GM23338 (cell line): ENCODE results near the gene RBL1. TPM values are rescaled to one million over a fixed set of nuclear protein-coding genes. Genes with fewer than 3 reads are reported as not detected.

Experiments
- ATAC-seq: fragments of 200-7000 bp; cut with Tn5 transposase; 3 replicates; pipeline ENCODE4 v1.9.1; 2020
- DNase-seq: peaks from one replicate; pipeline ENCODE4 v3.0.0-alpha.2; 2015; ENCODE audit warnings: low spot score
- H2AFZ ChIP-seq: fragments of 200-600 bp; sonication (generic); 2 replicates; pipeline ENCODE4 v1.8.0; 2016; ENCODE audit warnings: antibody characterized with exemption, mild to moderate bottlenecking, moderate library complexity
- H3F3A ChIP-seq: fragments of 200-600 bp; sonication (generic); replicated peaks from 2 replicates; pipeline ENCODE4 v1.8.0; 2017; ENCODE audit warnings: antibody characterized with exemption, mixed run types, low read depth
- H3K27ac ChIP-seq: fragments of 200-600 bp; sonication (generic); 2 replicates; pipeline ENCODE4 v1.6.1; 2016; ENCODE audit warnings: low read depth
- H3K27me3 ChIP-seq: fragments of 200-600 bp; sonication (generic); 2 replicates; pipeline ENCODE4 v1.8.0; 2016; ENCODE audit warnings: mild to moderate bottlenecking, mixed run types, moderate library complexity; ENCODE audit not compliant: insufficient read depth
- H3K36me3 ChIP-seq: fragments of 200-600 bp; sonication (generic); 2 replicates; pipeline ENCODE4 v1.8.0; 2016; ENCODE audit warnings: mild to moderate bottlenecking; ENCODE audit not compliant: insufficient read depth
- H3K4me1 ChIP-seq: fragments of 200-600 bp; sonication (generic); 2 replicates; pipeline ENCODE4 v1.8.0; 2016; ENCODE audit warnings: mild to moderate bottlenecking, moderate library complexity; ENCODE audit not compliant: insufficient read depth
- H3K4me2 ChIP-seq: fragments of 200-600 bp; sonication (generic); 2 replicates; pipeline ENCODE4 v1.7.1; 2017; ENCODE audit warnings: mixed run types
- H3K4me3 ChIP-seq: fragments of 200-600 bp; sonication (generic); 2 replicates; pipeline ENCODE4 v1.6.1; 2016; ENCODE audit warnings: mixed run types
- H3K79me2 ChIP-seq: fragments of 200-600 bp; sonication (generic); replicated peaks from 2 replicates; pipeline ENCODE4 v1.8.0; 2017; ENCODE audit warnings: mild to moderate bottlenecking; ENCODE audit not compliant: insufficient read depth
- H3K9me2 ChIP-seq: fragments of 200-600 bp; sonication (generic); 2 replicates; pipeline ENCODE4 v1.8.0; 2017; ENCODE audit not compliant: insufficient read depth
- H4K20me1 ChIP-seq: fragments of 200-600 bp; sonication (generic); replicated peaks from 2 replicates; pipeline ENCODE4 v1.8.0; 2017; ENCODE audit warnings: mild to moderate bottlenecking; ENCODE audit not compliant: insufficient read depth
- H3K27ac Mint-ChIP-seq: 2 replicates; pipeline ENCODE4 v1.8.0; 2020; ENCODE audit warnings: inconsistent platforms, mild to moderate bottlenecking, moderate library complexity, mixed read lengths
- H3K27me3 Mint-ChIP-seq: 3 replicates; pipeline ENCODE4 v1.8.0; 2022; ENCODE audit warnings: low read depth, mild to moderate bottlenecking, moderate library complexity, mixed read lengths, inconsistent platforms; ENCODE audit not compliant: insufficient read depth, poor library complexity
- H3K36me3 Mint-ChIP-seq: 3 replicates; pipeline ENCODE4 v1.8.0; 2021; ENCODE audit warnings: low read depth, mild to moderate bottlenecking, inconsistent platforms, moderate library complexity, mixed read lengths
- H3K4me1 Mint-ChIP-seq: 3 replicates; pipeline ENCODE4 v1.8.0; 2020; ENCODE audit warnings: mild to moderate bottlenecking, inconsistent platforms, mixed read lengths
- H3K4me3 Mint-ChIP-seq: 3 replicates; pipeline ENCODE4 v1.8.0; 2021; ENCODE audit warnings: moderate library complexity, mild to moderate bottlenecking, inconsistent platforms, mixed read lengths
- H3K9me3 Mint-ChIP-seq: 3 replicates; pipeline ENCODE4 v1.8.0; 2020; ENCODE audit warnings: moderate library complexity, mild to moderate bottlenecking, inconsistent platforms, mixed read lengths
- CREB1 ChIP-seq: fragments of 250-450 bp; sonication (Bioruptor Pico); IDR thresholded peaks from 2 replicates; pipeline ENCODE4 v1.5.0; 2020; ENCODE audit warnings: low read depth, mild to moderate bottlenecking, moderate library complexity
- EZH2 ChIP-seq: fragments of 200-600 bp; sonication (generic); IDR thresholded peaks from one replicate; pipeline ENCODE4 v1.8.0; 2017; ENCODE audit warnings: antibody characterized with exemption, mild to moderate bottlenecking, low read depth; ENCODE audit not compliant: unreplicated experiment
- NANOG ChIP-seq: IDR thresholded peaks from 2 replicates; pipeline ENCODE4 v1.6.1; 2016; ENCODE audit warnings: antibody characterized with exemption, borderline replicate concordance
- polyA plus RNA-seq: library from polyadenylated mRNA; unstranded; fragments of >200 nt; fragmentation: Nextera tagmentation; extraction: Ambion mirVana; gene quantifications from 2 replicates; pipeline ENCODE4 v1.2.1, GENCODE V29; 2016
- total RNA-seq: library from RNA; depleted of rRNA; stranded (reverse); fragments of >200 nt; shearing (Covaris generic); gene quantifications from 2 replicates; pipeline ENCODE4 v1.2.3, GENCODE V29; 2014
- TF ChIP-seq, protein P1 (sequence below): fragments of 250-450 bp; sonication (Bioruptor Pico); IDR thresholded peaks from 2 replicates; pipeline ENCODE4 v1.5.0; 2020; ENCODE audit warnings: mild to moderate bottlenecking, moderate library complexity
- TF ChIP-seq, protein P2 (sequence below), 2 experiments: fragments of 200-600 bp in 1 of 2; sonication (generic) in 1 of 2; conservative IDR thresholded peaks; 2 replicates each; pipeline versions ENCODE4 v1.5.1 to v1.6.1; 2016 to 2017; ENCODE audit warnings: antibody characterized with exemption in 2 of 2, low read depth in 2 of 2, mild to moderate bottlenecking in 2 of 2, moderate library complexity in 1 of 2
- TF ChIP-seq, protein P3 (sequence below): IDR thresholded peaks from one replicate; pipeline ENCODE4 v1.6.1; 2018; ENCODE audit warnings: antibody characterized with exemption; ENCODE audit not compliant: unreplicated experiment
- TF ChIP-seq, protein P4 (sequence below): IDR thresholded peaks from 2 replicates; pipeline ENCODE4 v1.6.1; 2016; ENCODE audit warnings: antibody characterized with exemption

RBL1 gene
- total and polyA plus RNA-seq, 2 experiments from 2014 or later, result 6.4 to 12.6 TPM

DNA sequence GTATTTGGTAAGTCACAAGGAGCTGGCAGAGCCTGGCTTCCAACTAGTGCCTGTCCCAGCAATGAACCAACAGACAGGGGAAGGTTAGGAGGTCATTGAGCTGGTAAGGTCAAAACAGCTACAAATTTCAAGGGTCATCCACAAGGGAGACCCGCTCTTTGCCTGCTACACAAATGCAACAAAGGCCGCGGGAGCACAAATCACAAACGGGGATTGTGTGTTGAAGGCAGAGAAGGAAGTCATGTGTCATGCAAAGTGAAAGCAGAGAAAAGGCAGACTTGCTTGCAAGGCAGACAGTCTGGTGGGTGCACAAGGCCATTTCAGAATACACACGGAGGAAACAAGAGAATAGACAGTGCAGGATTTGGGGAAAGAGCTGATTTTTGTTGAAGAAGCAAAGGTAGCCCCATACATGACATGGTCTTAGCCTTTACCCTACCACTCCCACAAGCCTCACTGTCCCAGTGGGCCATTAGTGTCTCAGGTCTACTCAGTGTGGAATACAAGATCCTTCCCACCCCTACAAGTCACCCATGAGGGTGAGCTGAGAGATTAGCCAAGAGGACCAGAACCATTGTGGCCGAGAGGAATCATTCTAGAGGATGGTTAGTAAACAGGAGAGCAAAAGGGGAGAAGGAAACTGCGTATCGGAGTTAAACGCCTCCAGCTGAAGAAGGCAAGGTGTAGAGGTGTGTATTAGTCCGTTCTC lies 126.2 kb downstream of the RBL1 start:
- Histone ChIP-seq H3K27ac (no peak overlapping the region), H3K4me2 (no peak overlapping the region), H3K9me2 (no peaks in the 10 kb centered on the region), H3K27me3 (no peaks in the 10 kb centered on the region), H3K4me3 (no peak overlapping the region), H3F3A (no peaks in the 10 kb centered on the region), H3K4me1 (0 out of 2 replicates have a peak, but pooled peaks cover 4% of the 10 kb centered on the region), H3K79me2 (no peaks in the 10 kb centered on the region), H2AFZ (peak overlapping the region; percentile 90), H4K20me1 (no peaks in the 10 kb centered on the region), H3K36me3 (no peaks in the 10 kb centered on the region)
- ATAC-seq, result no peak
- Mint-ChIP-seq H3K4me3 (no peak overlapping the region), H3K36me3 (no peaks in the 10 kb centered on the region; the same call in 2 of the 3 replicates), H3K4me1 (peaks cover 4% of the 10 kb centered on the region; the same call in 1 of the 3 replicates), H3K9me3 (no peaks in the 10 kb centered on the region), H3K27ac (no peak overlapping the region), H3K27me3 (peaks cover 4% of the 10 kb centered on the region)
- TF ChIP-seq, protein P1, sequence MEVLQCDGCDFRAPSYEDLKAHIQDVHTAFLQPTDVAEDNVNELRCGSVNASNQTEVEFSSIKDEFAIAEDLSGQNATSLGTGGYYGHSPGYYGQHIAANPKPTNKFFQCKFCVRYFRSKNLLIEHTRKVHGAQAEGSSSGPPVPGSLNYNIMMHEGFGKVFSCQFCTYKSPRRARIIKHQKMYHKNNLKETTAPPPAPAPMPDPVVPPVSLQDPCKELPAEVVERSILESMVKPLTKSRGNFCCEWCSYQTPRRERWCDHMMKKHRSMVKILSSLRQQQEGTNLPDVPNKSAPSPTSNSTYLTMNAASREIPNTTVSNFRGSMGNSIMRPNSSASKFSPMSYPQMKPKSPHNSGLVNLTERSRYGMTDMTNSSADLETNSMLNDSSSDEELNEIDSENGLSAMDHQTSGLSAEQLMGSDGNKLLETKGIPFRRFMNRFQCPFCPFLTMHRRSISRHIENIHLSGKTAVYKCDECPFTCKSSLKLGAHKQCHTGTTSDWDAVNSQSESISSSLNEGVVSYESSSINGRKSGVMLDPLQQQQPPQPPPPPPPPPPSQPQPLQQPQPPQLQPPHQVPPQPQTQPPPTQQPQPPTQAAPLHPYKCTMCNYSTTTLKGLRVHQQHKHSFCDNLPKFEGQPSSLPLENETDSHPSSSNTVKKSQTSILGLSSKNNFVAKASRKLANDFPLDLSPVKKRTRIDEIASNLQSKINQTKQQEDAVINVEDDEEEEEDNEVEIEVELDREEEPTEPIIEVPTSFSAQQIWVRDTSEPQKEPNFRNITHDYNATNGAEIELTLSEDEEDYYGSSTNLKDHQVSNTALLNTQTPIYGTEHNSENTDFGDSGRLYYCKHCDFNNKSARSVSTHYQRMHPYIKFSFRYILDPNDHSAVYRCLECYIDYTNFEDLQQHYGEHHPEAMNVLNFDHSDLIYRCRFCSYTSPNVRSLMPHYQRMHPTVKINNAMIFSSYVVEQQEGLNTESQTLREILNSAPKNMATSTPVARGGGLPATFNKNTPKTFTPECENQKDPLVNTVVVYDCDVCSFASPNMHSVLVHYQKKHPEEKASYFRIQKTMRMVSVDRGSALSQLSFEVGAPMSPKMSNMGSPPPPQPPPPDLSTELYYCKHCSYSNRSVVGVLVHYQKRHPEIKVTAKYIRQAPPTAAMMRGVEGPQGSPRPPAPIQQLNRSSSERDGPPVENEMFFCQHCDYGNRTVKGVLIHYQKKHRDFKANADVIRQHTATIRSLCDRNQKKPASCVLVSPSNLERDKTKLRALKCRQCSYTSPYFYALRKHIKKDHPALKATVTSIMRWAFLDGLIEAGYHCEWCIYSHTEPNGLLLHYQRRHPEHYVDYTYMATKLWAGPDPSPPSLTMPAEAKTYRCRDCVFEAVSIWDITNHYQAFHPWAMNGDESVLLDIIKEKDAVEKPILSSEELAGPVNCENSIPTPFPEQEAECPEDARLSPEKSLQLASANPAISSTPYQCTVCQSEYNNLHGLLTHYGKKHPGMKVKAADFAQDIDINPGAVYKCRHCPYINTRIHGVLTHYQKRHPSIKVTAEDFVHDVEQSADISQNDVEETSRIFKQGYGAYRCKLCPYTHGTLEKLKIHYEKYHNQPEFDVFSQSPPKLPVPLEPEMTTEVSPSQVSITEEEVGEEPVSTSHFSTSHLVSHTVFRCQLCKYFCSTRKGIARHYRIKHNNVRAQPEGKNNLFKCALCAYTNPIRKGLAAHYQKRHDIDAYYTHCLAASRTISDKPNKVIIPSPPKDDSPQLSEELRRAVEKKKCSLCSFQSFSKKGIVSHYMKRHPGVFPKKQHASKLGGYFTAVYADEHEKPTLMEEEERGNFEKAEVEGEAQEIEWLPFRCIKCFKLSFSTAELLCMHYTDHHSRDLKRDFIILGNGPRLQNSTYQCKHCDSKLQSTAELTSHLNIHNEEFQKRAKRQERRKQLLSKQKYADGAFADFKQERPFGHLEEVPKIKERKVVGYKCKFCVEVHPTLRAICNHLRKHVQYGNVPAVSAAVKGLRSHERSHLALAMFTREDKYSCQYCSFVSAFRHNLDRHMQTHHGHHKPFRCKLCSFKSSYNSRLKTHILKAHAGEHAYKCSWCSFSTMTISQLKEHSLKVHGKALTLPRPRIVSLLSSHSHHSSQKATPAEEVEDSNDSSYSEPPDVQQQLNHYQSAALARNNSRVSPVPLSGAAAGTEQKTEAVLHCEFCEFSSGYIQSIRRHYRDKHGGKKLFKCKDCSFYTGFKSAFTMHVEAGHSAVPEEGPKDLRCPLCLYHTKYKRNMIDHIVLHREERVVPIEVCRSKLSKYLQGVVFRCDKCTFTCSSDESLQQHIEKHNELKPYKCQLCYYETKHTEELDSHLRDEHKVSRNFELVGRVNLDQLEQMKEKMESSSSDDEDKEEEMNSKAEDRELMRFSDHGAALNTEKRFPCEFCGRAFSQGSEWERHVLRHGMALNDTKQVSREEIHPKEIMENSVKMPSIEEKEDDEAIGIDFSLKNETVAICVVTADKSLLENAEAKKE (CRISPR knock-in tag), result no peak
- TF ChIP-seq NANOG, result no peak
- TF ChIP-seq, protein P2, sequence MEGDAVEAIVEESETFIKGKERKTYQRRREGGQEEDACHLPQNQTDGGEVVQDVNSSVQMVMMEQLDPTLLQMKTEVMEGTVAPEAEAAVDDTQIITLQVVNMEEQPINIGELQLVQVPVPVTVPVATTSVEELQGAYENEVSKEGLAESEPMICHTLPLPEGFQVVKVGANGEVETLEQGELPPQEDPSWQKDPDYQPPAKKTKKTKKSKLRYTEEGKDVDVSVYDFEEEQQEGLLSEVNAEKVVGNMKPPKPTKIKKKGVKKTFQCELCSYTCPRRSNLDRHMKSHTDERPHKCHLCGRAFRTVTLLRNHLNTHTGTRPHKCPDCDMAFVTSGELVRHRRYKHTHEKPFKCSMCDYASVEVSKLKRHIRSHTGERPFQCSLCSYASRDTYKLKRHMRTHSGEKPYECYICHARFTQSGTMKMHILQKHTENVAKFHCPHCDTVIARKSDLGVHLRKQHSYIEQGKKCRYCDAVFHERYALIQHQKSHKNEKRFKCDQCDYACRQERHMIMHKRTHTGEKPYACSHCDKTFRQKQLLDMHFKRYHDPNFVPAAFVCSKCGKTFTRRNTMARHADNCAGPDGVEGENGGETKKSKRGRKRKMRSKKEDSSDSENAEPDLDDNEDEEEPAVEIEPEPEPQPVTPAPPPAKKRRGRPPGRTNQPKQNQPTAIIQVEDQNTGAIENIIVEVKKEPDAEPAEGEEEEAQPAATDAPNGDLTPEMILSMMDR (conservative IDR thresholded peaks at IDR 0.05; ENCODE audit: low read depth in 2 of 2), result no peak
- TF ChIP-seq CREB1 (CRISPR knock-in tag), result no peak
- TF ChIP-seq, protein P3, sequence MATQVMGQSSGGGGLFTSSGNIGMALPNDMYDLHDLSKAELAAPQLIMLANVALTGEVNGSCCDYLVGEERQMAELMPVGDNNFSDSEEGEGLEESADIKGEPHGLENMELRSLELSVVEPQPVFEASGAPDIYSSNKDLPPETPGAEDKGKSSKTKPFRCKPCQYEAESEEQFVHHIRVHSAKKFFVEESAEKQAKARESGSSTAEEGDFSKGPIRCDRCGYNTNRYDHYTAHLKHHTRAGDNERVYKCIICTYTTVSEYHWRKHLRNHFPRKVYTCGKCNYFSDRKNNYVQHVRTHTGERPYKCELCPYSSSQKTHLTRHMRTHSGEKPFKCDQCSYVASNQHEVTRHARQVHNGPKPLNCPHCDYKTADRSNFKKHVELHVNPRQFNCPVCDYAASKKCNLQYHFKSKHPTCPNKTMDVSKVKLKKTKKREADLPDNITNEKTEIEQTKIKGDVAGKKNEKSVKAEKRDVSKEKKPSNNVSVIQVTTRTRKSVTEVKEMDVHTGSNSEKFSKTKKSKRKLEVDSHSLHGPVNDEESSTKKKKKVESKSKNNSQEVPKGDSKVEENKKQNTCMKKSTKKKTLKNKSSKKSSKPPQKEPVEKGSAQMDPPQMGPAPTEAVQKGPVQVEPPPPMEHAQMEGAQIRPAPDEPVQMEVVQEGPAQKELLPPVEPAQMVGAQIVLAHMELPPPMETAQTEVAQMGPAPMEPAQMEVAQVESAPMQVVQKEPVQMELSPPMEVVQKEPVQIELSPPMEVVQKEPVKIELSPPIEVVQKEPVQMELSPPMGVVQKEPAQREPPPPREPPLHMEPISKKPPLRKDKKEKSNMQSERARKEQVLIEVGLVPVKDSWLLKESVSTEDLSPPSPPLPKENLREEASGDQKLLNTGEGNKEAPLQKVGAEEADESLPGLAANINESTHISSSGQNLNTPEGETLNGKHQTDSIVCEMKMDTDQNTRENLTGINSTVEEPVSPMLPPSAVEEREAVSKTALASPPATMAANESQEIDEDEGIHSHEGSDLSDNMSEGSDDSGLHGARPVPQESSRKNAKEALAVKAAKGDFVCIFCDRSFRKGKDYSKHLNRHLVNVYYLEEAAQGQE, result no peak
- no peak for TF ChIP-seq EZH2
- TF ChIP-seq, protein P4, sequence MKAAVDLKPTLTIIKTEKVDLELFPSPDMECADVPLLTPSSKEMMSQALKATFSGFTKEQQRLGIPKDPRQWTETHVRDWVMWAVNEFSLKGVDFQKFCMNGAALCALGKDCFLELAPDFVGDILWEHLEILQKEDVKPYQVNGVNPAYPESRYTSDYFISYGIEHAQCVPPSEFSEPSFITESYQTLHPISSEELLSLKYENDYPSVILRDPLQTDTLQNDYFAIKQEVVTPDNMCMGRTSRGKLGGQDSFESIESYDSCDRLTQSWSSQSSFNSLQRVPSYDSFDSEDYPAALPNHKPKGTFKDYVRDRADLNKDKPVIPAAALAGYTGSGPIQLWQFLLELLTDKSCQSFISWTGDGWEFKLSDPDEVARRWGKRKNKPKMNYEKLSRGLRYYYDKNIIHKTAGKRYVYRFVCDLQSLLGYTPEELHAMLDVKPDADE, result no peak
- no peak for DNase-seq
